Mesothelial cell of epicardium (in vitro differentiated cells): ENCODE data around the gene TMEM147. TPM values are rescaled to one million over a fixed set of nuclear protein-coding genes. Genes with fewer than 3 reads are reported as not detected.
"Not testable (repeated sequence)": the region's sequence is repeated elsewhere in the genome, so short reads cannot be mapped to it uniquely, and the experiment has no call there.

Source experiments
- DNase-seq, 2 experiments: peaks; one replicate each; pipeline ENCODE4 v3.0.0; 2021; ENCODE audit warnings: low spot score in 2 of 2; ENCODE audit not compliant: unreplicated experiment in 2 of 2
- H3K27ac Mint-ChIP-seq: 2 replicates; pipeline ENCODE4 v1.8.0; 2021; ENCODE audit warnings: mixed read lengths
- H3K27me3 Mint-ChIP-seq: 2 replicates; pipeline ENCODE4 v1.8.0; 2021; ENCODE audit warnings: low read depth, mixed read lengths
- H3K36me3 Mint-ChIP-seq: 2 replicates; pipeline ENCODE4 v1.8.0; 2021; ENCODE audit warnings: mixed read lengths
- H3K4me1 Mint-ChIP-seq: 2 replicates; pipeline ENCODE4 v1.8.0; 2021; ENCODE audit warnings: mixed read lengths
- H3K4me3 Mint-ChIP-seq: 2 replicates; pipeline ENCODE4 v1.8.0; 2021; ENCODE audit warnings: mild to moderate bottlenecking, moderate library complexity, mixed read lengths
- H3K9me3 Mint-ChIP-seq: 2 replicates; pipeline ENCODE4 v1.8.0; 2021; ENCODE audit warnings: mixed read lengths
- total RNA-seq: library from RNA; stranded (reverse); gene quantifications from 3 replicates; pipeline ENCODE4 v1.2.1, GENCODE V29; 2021
- TF ChIP-seq, protein P1 (sequence below): fragments of 200-600 bp; sonication (generic); IDR thresholded peaks from one replicate; pipeline ENCODE4 v1.5.0; 2021; ENCODE audit warnings: antibody characterized with exemption; ENCODE audit not compliant: unreplicated experiment

The TMEM147 gene
- total RNA-seq, 1 donor from 2014 or later: 82.2 TPM

DNA sequence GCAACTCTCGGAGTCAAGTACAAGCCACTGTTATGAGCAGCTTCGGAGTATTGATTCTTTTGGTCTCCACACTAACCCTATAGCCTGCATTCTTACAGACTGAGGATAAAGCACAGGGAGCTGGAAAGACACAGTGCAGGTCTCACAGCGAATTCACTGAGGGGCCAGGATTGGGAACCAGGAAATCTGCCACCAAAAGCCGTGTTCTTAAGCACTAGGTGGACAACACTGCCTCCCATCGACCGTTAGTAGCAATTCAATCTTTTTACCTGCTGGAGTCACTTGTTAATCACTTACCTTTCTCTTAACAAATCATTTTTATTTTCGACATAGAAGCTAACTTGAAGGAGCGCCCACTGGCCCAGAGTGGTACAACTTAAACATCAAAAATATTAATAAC, 46.8 kb downstream of the TMEM147 start:
- Mint-ChIP-seq H3K27ac (no peak overlapping the region), H3K27me3 (peaks cover 29% of the 10 kb centered on the region), H3K36me3 (no peaks in the 10 kb centered on the region), H3K4me1 (no peaks in the 10 kb centered on the region), H3K4me3 (no peak overlapping the region), H3K9me3 (no peaks in the 10 kb centered on the region)
- DNase-seq: no peak
- TF ChIP-seq, protein P1, sequence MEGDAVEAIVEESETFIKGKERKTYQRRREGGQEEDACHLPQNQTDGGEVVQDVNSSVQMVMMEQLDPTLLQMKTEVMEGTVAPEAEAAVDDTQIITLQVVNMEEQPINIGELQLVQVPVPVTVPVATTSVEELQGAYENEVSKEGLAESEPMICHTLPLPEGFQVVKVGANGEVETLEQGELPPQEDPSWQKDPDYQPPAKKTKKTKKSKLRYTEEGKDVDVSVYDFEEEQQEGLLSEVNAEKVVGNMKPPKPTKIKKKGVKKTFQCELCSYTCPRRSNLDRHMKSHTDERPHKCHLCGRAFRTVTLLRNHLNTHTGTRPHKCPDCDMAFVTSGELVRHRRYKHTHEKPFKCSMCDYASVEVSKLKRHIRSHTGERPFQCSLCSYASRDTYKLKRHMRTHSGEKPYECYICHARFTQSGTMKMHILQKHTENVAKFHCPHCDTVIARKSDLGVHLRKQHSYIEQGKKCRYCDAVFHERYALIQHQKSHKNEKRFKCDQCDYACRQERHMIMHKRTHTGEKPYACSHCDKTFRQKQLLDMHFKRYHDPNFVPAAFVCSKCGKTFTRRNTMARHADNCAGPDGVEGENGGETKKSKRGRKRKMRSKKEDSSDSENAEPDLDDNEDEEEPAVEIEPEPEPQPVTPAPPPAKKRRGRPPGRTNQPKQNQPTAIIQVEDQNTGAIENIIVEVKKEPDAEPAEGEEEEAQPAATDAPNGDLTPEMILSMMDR: peak; percentile 40

DNA sequence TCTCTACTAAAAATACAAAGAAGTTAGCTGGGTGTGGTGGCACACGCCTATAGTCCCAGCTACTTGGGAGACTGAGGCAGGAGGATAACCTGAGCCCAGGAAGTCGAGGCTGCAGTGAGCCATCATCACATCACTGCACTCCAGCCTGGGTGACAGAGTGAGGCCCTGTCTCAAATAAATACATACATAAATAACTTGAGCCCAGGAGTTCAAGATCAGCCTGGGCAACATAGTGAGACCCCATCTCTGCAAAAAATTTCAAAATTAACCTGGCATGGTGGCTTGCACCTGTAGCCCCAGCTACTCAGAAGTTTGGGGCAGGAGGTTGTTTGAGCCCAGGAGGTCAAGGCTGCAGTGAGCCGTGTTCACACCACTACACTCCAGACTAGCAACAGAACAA, 49.6 kb downstream of the TMEM147 start:
- not testable (repeated sequence) for H3K4me1 Mint-ChIP-seq, H3K27ac Mint-ChIP-seq, H3K36me3 Mint-ChIP-seq, DNase-seq, H3K9me3 Mint-ChIP-seq, H3K4me3 Mint-ChIP-seq
- H3K27me3 Mint-ChIP-seq: peaks cover 15% of the 10 kb centered on the region

DNA sequence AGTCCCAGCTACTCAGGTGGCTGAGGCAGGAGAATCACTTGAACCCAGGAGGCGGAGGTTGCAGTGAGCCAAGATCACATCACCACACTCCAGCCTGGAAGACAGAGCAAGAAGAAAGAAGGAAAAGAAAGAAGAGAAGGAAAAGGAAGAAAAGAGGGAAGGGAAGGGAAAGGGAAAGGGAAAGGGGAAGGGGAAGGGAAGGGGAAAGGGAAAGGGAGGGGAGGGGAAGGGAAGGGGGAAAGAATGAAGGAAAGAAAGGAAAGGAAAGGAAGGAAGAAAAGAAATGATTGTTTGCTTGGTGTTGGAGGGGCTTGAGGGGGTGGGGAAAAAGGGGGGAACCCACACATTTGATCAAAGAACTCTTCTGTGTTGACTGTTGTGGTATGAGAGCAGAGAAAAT, 50.5 kb downstream of the TMEM147 start:
- no peak for DNase-seq
- no peaks in the 10 kb centered on the region for H3K9me3 Mint-ChIP-seq
- no peaks in the 10 kb centered on the region for H3K4me1 Mint-ChIP-seq
- no peak overlapping the region for H3K4me3 Mint-ChIP-seq
- peaks cover 20% of the 10 kb centered on the region for H3K27me3 Mint-ChIP-seq
- TF ChIP-seq, protein P1: no peak
- H3K27ac Mint-ChIP-seq: no peak overlapping the region
- no peaks in the 10 kb centered on the region for H3K36me3 Mint-ChIP-seq

DNA sequence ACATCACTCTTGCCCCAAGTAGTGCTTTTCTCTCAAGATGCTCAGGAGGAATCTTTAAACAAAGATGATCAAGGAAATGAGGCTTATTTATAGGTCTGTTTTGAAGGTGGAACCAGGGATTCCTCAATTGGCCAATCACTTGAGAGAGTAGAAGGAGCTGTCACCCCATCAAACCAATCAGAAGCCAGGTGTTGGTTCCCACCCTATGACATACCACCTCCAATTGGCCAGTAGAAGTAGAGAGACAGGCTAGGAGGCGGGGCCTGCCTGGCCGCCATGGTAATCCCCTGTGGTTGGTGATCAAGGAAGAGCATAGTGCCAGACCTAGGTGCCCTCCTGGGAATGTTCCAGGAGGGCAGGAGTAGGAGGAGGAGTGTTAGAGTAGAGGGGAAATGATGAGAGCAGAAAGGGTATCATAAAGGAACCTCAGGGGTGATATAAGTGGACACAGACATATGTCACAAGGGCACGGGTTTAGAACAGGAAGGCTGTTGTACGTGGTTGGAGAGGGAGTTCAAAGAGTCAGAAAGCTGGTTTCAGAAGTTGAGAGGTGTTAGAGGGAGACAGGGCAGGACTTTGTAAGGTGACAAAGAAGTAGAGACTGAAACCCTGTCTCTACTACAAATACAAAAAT, 51.1 kb downstream of the TMEM147 start:
- peaks cover 25% of the 10 kb centered on the region for H3K27me3 Mint-ChIP-seq
- H3K27ac Mint-ChIP-seq: no peak overlapping the region
- no peak overlapping the region for H3K4me3 Mint-ChIP-seq
- TF ChIP-seq, protein P1: no peak
- DNase-seq: no peak
- H3K9me3 Mint-ChIP-seq: no peaks in the 10 kb centered on the region
- no peaks in the 10 kb centered on the region for H3K4me1 Mint-ChIP-seq
- H3K36me3 Mint-ChIP-seq: no peaks in the 10 kb centered on the region

Other genes with a start within 250 kb of the TMEM147 start
- gene CD22, start 216.4 kb upstream of the TMEM147 start, total RNA-seq: 54.6 to 59.9 TPM (median 56.3 TPM) in 3 replicates
- 0.96 to 1.3 TPM (median 1.2 TPM) in 3 replicates for gene FFAR1, start 197.7 kb upstream of the TMEM147 start, total RNA-seq
- 0.27 to 0.31 TPM in 2 of 3 replicates, not detected in the other for gene FFAR3, start 187.2 kb upstream of the TMEM147 start, total RNA-seq
- gene GPR42, start 174.6 kb upstream of the TMEM147 start, total RNA-seq: not detected in 3 replicates
- not detected in 3 replicates for gene FFAR2, start 97.4 kb upstream of the TMEM147 start, total RNA-seq
- 1.9 to 3.3 TPM (median 2.5 TPM) in 3 replicates for gene KRTDAP, start 55.2 kb upstream of the TMEM147 start, total RNA-seq
- 161 to 172 TPM (median 171 TPM) in 3 replicates for gene DMKN, start 32.0 kb upstream of the TMEM147 start, total RNA-seq
- gene SBSN, start 17.3 kb upstream of the TMEM147 start, total RNA-seq: 0.32 to 0.49 TPM (median 0.47 TPM) in 3 replicates
- not detected in 3 replicates for gene GAPDHS, start 12.2 kb upstream of the TMEM147 start, total RNA-seq
- gene ATP4A, start 18.0 kb downstream of the TMEM147 start, total RNA-seq: 0.11 to 0.22 TPM (median 0.16 TPM) in 3 replicates
- not detected in 3 replicates for gene PMIS2, start 40.5 kb downstream of the TMEM147 start, total RNA-seq
- 28.7 to 33.8 TPM (median 29.0 TPM) in 3 replicates for gene HAUS5, start 67.1 kb downstream of the TMEM147 start, total RNA-seq
- gene RBM42, start 83.4 kb downstream of the TMEM147 start, total RNA-seq: 63.7 to 70.6 TPM (median 66.4 TPM) in 3 replicates
- 1.4 to 2.1 TPM (median 1.5 TPM) in 3 replicates for gene ETV2, start 96.1 kb downstream of the TMEM147 start, total RNA-seq
- 273 to 293 TPM (median 284 TPM) in 3 replicates for gene COX6B1, start 102.7 kb downstream of the TMEM147 start, total RNA-seq
- gene UPK1A, start 120.9 kb downstream of the TMEM147 start, total RNA-seq: 1.8 to 2.3 TPM (median 2.0 TPM) in 3 replicates
- not detected in 3 replicates for gene ZBTB32, start 158.9 kb downstream of the TMEM147 start, total RNA-seq
- 60.6 to 62.7 TPM (median 61.8 TPM) in 3 replicates for gene KMT2B, start 172.4 kb downstream of the TMEM147 start, total RNA-seq
- 2.7 to 3.2 TPM (median 2.8 TPM) in 3 replicates for gene IGFLR1, start 196.8 kb downstream of the TMEM147 start, total RNA-seq
- 39.4 to 42.5 TPM (median 42.4 TPM) in 3 replicates for gene U2AF1L4, start 199.8 kb downstream of the TMEM147 start, total RNA-seq
- gene PSENEN, start 200.0 kb downstream of the TMEM147 start, total RNA-seq: 45.2 to 54.9 TPM (median 45.7 TPM) in 3 replicates
- gene LIN37, start 202.9 kb downstream of the TMEM147 start, total RNA-seq: 11.8 to 12.9 TPM (median 12.0 TPM) in 3 replicates
- gene HSPB6, start 211.4 kb downstream of the TMEM147 start, total RNA-seq: 18.8 to 21.7 TPM (median 20.3 TPM) in 3 replicates
- gene PROSER3, start 212.6 kb downstream of the TMEM147 start, total RNA-seq: 45.1 to 50.5 TPM (median 46.6 TPM) in 3 replicates
- 74.0 to 79.9 TPM (median 75.4 TPM) in 3 replicates for gene ARHGAP33, start 229.9 kb downstream of the TMEM147 start, total RNA-seq